ENCODE measurements around the gene DENND2C.

DENND2C gene

DNA sequence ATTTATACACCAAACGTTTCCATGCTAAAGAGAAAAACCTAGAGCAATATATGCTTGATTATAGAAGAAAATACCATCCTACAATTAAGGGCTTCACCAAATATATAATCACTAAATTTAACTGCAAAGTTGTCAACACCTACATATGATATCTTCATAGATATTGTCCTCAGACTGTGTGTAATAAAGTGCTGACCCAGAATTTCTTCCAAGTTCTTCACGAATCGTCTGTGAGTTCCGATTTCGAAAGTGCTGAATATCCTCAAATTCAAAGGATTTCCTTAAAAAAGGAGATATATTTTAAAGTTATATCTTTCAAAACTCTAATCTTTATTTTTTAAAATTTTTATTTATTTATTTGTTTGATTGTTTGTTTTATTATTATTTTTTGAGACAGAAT is 46.5 kb downstream of the DENND2C start:
- in situ Hi-C loops (cut with HindIII; ENCODE audit: low sequenced_read_pairs): no loop called here
- TF ChIP-seq, protein P1, sequence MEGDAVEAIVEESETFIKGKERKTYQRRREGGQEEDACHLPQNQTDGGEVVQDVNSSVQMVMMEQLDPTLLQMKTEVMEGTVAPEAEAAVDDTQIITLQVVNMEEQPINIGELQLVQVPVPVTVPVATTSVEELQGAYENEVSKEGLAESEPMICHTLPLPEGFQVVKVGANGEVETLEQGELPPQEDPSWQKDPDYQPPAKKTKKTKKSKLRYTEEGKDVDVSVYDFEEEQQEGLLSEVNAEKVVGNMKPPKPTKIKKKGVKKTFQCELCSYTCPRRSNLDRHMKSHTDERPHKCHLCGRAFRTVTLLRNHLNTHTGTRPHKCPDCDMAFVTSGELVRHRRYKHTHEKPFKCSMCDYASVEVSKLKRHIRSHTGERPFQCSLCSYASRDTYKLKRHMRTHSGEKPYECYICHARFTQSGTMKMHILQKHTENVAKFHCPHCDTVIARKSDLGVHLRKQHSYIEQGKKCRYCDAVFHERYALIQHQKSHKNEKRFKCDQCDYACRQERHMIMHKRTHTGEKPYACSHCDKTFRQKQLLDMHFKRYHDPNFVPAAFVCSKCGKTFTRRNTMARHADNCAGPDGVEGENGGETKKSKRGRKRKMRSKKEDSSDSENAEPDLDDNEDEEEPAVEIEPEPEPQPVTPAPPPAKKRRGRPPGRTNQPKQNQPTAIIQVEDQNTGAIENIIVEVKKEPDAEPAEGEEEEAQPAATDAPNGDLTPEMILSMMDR (IDR thresholded peaks at IDR 0.05; ENCODE audit: low read depth, low read length, missing control alignments): no peak
- no peak overlapping the region for H3K4me3 ChIP-seq (ENCODE audit: low read depth, low read length)
- no peak for DNase-seq (ENCODE audit: low read depth)

DNA sequence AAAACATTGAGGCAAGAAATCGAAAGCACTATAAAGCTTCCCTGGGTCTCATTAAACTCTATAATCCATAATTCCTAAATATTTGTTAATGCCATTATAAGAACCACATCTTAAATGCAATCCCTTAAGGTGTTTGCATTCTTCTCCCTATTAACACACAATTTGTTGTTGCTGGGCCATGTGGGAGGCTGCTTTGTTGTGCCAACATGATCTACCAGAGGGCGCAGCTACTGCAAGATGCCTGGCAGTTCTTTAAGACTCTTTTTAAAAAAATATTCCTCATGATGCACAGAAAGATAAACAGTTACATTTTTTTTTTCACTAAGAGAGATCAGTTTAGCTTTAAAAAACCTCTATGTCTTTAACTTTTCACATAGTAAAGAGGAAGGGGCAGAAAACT is 49.4 kb downstream of the DENND2C start:
- no peak overlapping the region for H3K4me3 ChIP-seq (ENCODE audit: low read depth, low read length)
- in situ Hi-C loops (cut with HindIII; ENCODE audit: low sequenced_read_pairs): no loop called here
- TF ChIP-seq, protein P1 (IDR thresholded peaks at IDR 0.05; ENCODE audit: low read depth, low read length, missing control alignments): no peak
- no peak for DNase-seq (ENCODE audit: low read depth)

DNA sequence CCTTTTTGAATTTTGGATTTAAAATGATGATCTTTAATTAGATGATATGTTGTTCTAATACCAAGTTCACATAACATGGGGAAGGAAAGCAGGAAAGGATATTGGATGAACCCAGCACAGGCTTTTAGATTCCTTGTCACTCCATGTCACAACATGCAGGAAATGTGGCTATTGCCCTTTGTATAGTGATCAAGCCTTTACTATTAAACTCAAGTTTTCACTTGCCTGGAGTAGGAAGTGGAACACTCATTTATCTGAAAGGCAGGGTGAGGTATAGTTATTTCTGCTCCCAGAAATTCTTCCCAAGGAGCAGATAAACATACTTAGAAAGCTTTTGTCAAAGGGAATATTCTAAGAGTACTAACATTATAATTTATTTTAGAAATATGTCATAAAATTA is 51.2 kb downstream of the DENND2C start:
- in situ Hi-C loops (cut with HindIII; ENCODE audit: low sequenced_read_pairs): no loop called here
- TF ChIP-seq, protein P1 (IDR thresholded peaks at IDR 0.05; ENCODE audit: low read depth, low read length, missing control alignments): no peak
- DNase-seq (ENCODE audit: low read depth): no peak
- H3K4me3 ChIP-seq (ENCODE audit: low read depth, low read length): no peak overlapping the region

DNA sequence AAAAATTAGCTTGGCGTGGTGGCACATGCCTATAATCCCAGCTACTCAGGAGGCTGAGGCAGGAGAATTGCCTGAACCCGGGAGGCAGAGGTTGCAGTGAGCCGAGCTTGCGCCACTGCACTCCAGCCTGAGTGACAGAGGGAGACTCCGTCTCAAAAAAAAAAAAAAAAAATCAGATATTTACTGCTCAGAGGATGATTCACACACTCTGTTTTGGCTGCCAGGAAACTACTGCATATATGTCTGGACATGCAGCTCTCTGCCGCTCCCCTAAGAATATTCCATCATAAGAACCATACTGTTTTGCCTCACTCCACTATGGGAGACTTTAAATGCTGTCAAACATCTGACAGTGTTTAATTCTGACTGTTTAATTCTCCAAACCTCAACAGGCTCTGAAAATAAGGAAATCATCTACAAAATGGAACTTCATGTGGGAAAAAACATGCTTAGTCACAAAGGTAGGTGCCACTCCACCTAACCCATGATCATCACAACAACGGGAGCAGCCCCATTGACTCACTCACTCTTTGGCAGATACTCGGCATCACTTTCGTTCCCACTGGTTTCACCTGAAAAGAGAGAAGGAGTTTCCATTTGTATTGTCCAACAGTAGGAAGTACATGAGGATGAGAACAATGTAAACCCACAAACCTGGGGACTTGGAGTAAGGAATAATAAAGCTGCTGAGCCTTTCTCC is 59.2 kb downstream of the DENND2C start:
- in situ Hi-C loops (cut with HindIII; ENCODE audit: low sequenced_read_pairs): no loop called here
- TF ChIP-seq, protein P1 (IDR thresholded peaks at IDR 0.05; ENCODE audit: low read depth, low read length, missing control alignments): no peak
- DNase-seq (ENCODE audit: low read depth): no peak
- no peak overlapping the region for H3K4me3 ChIP-seq (ENCODE audit: low read depth, low read length)

DNA sequence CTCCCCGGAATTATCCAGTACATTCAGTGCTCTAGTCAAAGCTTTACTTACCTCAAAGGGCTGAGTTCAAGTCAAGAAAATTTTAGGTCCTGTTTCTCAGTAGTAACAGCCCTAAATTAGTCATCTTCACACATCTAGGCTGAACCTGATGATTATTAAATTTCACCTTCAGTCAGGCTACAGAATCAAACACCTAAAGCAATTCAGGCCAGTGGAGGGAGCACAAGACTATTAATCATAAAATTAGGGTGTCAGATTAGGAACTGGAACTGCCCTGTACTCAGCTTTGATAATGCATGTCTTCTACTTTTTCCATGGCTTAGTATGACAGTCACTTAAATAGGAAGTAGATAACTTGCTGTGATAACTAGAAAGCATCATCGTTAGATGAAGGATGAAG is 60.0 kb downstream of the DENND2C start:
- in situ Hi-C loops (cut with HindIII; ENCODE audit: low sequenced_read_pairs): loop anchor here (10.0 kb wide), 1 partner anchor 55 kb away; no protein-coding TSS in a partner anchor
- TF ChIP-seq, protein P1 (IDR thresholded peaks at IDR 0.05; ENCODE audit: low read depth, low read length, missing control alignments): no peak
- no peak for DNase-seq (ENCODE audit: low read depth)
- H3K4me3 ChIP-seq (ENCODE audit: low read depth, low read length): no peak overlapping the region

DNA sequence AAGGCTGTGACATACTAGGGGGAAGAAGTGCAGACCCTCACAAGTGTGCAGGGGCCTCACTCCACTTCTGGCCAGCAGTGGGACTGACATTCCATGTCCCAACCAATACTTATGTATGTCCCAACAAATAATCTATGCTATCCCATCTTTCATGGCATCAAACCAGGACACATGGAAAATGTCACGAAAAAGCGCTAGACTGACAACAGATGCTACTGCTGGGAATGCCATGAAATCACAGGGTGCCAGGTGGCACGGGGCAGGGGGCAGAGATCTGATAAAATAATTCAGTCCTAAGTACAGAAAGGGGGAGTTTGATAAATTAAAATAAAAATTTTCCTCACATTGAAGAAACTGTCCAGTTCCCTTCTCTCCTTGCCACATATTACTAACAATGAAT is 60.8 kb downstream of the DENND2C start:
- in situ Hi-C loops (cut with HindIII; ENCODE audit: low sequenced_read_pairs): loop anchor here (10.0 kb wide), 1 partner anchor 56 kb away; no protein-coding TSS in a partner anchor
- TF ChIP-seq, protein P1 (IDR thresholded peaks at IDR 0.05; ENCODE audit: low read depth, low read length, missing control alignments): no peak
- DNase-seq (ENCODE audit: low read depth): no peak
- H3K4me3 ChIP-seq (ENCODE audit: low read depth, low read length): no peak overlapping the region
